Measurements from ENCODE around the gene MS4A1. TPM values are rescaled to one million over a fixed set of nuclear protein-coding genes. Genes with fewer than 3 reads are reported as not detected.

The MS4A1 gene
- total RNA-seq, 1 experiment from 2014 or later = 0.25 TPM

DNA sequence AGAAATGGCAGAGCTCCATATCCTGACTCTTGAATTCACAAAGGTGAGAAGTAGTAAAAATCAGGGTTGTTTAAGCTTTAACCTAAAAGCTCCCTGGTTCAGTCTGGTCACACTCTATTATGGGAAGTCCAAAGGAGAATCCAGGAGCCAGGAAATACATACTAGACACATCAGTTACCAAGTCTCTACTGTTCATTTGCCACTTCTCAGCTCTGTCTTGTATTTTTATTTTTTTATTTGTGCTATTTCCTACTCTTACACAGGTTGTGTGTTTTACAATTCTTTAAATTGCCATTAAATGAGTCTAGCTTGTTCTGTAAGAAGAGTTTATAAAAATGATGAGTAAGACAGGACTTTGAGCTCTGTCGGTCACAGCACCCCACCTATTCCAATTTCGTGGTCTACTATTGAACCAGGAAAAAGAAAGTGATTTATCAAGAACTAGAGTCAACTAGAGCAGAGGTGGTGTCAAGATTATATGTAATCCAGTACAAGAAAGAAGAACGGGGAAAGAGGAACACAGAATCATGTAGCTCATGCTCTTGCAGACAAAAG lies 46.7 kb downstream of the MS4A1 start:
- Histone ChIP-seq H3K4me1 (ENCODE audit: control insufficient read depth in 1 of 2, insufficient read depth in 2 of 2, low read length in 2 of 2) (no peaks in the 10 kb centered on the region), H3K27ac (ENCODE audit: low read depth, low read length) (no peak overlapping the region), H4K20me1 (ENCODE audit: insufficient read depth) (no peaks in the 10 kb centered on the region), H2AFZ (ENCODE audit: low read depth, low read length, poor library complexity, severe bottlenecking) (no peak overlapping the region), H3K36me3 (ENCODE audit: control insufficient read depth in 1 of 2, insufficient read depth in 2 of 2, low read length in 2 of 2) (no peaks in the 10 kb centered on the region), H3K9ac (ENCODE audit: low read length) (no peak overlapping the region), H3K4me2 (ENCODE audit: low read length) (no peak overlapping the region), H3K9me2 (ENCODE audit: insufficient read depth) (no peaks in the 10 kb centered on the region), H3K79me2 (ENCODE audit: insufficient read depth, low read length) (no peaks in the 10 kb centered on the region), H3K9me3 (ENCODE audit: control insufficient read depth in 1 of 2, insufficient read depth in 1 of 2, low read depth in 1 of 2, low read length in 2 of 2) (no peaks in the 10 kb centered on the region), H3K4me3 (replicated peaks in 1 of 2; ENCODE audit: low read depth in 1 of 2, low read length in 2 of 2) (no peak overlapping the region), H3K27me3 (ENCODE audit: insufficient read depth, low read length) (no peaks in the 10 kb centered on the region)
- ChIA-PET POLR2A (no interaction called here), CTCF (no interaction called here), RAD21 (ENCODE audit: low non-redundant PET in 1 of 2, low total read pairs in 2 of 2, uncharacterized antibody in 2 of 2, unreplicated experiment in 2 of 2) (no interaction called here)
- DNase-seq (ENCODE audit: low read depth, low spot score) (no peak), ATAC-seq (no peak)
- no TSS peak for BruUV-seq (replicated peaks)
- intact Hi-C loops (cut with micrococcal nuclease) = no loop called here
- TF ChIP-seq RAD21 (IDR thresholded peaks at IDR 0.05; ENCODE audit: low read depth) (no peak), EZH2 (IDR thresholded peaks at IDR 0.05) (no peak), CBX3 (IDR thresholded peaks at IDR 0.05; ENCODE audit: low read depth) (no peak), SP1 (IDR thresholded peaks at IDR 0.05; ENCODE audit: low read depth) (no peak), SRF (IDR thresholded peaks at IDR 0.05; ENCODE audit: low read depth) (no peak), POLR2AphosphoS5 (IDR thresholded peaks at IDR 0.05; ENCODE audit: low read depth, low read length) (no peak), EGR1 (IDR thresholded peaks at IDR 0.05; ENCODE audit: low read depth) (no peak), SIN3A (IDR thresholded peaks at IDR 0.05; ENCODE audit: low read depth) (no peak), ATF3 (IDR thresholded peaks at IDR 0.05) (no peak)
- TF ChIP-seq, protein P1, sequence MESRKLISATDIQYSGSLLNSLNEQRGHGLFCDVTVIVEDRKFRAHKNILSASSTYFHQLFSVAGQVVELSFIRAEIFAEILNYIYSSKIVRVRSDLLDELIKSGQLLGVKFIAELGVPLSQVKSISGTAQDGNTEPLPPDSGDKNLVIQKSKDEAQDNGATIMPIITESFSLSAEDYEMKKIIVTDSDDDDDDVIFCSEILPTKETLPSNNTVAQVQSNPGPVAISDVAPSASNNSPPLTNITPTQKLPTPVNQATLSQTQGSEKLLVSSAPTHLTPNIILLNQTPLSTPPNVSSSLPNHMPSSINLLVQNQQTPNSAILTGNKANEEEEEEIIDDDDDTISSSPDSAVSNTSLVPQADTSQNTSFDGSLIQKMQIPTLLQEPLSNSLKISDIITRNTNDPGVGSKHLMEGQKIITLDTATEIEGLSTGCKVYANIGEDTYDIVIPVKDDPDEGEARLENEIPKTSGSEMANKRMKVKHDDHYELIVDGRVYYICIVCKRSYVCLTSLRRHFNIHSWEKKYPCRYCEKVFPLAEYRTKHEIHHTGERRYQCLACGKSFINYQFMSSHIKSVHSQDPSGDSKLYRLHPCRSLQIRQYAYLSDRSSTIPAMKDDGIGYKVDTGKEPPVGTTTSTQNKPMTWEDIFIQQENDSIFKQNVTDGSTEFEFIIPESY (IDR thresholded peaks at IDR 0.05; ENCODE audit: extremely low read depth, insufficient replicate concordance, low read length) = no peak

Data from HCT116 (cell line).